HL-60 (cell line): Measurements from ENCODE around the gene GPX4.

ENCODE experiments used
- DNase-seq, 2 experiments: peaks; one replicate each; pipeline ENCODE4 v3.0.0-alpha.2; 2010 to 2020; ENCODE audit warnings: low read depth in 1 of 2, low spot score in 1 of 2
- H3K27ac ChIP-seq: fragments of 250-450 bp; sonication (Bioruptor Pico); replicated peaks from 2 replicates; pipeline ENCODE4 v1.5.1; 2020; ENCODE audit warnings: mild to moderate bottlenecking, moderate library complexity
- H3K27me3 ChIP-seq: fragments of 250-450 bp; sonication (Bioruptor Pico); 2 replicates; pipeline ENCODE4 v1.5.1; 2021; ENCODE audit warnings: mild to moderate bottlenecking, moderate library complexity; ENCODE audit not compliant: insufficient read depth, poor library complexity, severe bottlenecking
- H3K4me3 ChIP-seq: replicated peaks from 2 replicates; pipeline ENCODE4 v1.5.1; 2011; ENCODE audit warnings: mild to moderate bottlenecking, control low read depth, low read length; ENCODE audit not compliant: insufficient read depth
- CTCF ChIP-seq: IDR thresholded peaks from one replicate; pipeline ENCODE4 v1.5.1; 2011; ENCODE audit warnings: low read length, control low read depth, inconsistent platforms; ENCODE audit not compliant: insufficient read depth
- GABPA ChIP-seq: IDR thresholded peaks from 2 replicates; pipeline ENCODE4 v1.6.1; 2012; ENCODE audit warnings: low read depth
- POLR2AphosphoS5 ChIP-seq: IDR thresholded peaks from 2 replicates; pipeline ENCODE4 v1.6.1; 2012; ENCODE audit warnings: low read depth
- REST ChIP-seq: IDR thresholded peaks from 2 replicates; pipeline ENCODE4 v1.6.1; 2012; ENCODE audit warnings: low read depth; ENCODE audit not compliant: insufficient replicate concordance
- SPI1 ChIP-seq: IDR thresholded peaks from 2 replicates; pipeline ENCODE4 v1.6.1; 2012; ENCODE audit warnings: low read depth, mild to moderate bottlenecking, borderline replicate concordance

The GPX4 gene

GRCh38 chr19:1091544-1092175 is 12.1 kb upstream of the GPX4 start:
- Histone ChIP-seq H3K27ac (no peak overlapping the region), H3K27me3 (no peaks in the 10 kb centered on the region), H3K4me3 (no peak overlapping the region)
- DNase-seq: no peak
- no peak for TF ChIP-seq REST
- no peak for TF ChIP-seq POLR2AphosphoS5
- TF ChIP-seq SPI1: no peak
- no peak for TF ChIP-seq CTCF
- no peak for TF ChIP-seq GABPA

GRCh38 chr19:1093330-1093729 is 10.5 kb upstream of the GPX4 start:
- no peak for TF ChIP-seq CTCF
- no peak for TF ChIP-seq POLR2AphosphoS5
- no peak for TF ChIP-seq REST
- TF ChIP-seq SPI1: no peak
- no peak for TF ChIP-seq GABPA
- H3K27ac ChIP-seq: peak overlapping the region; percentile 72
- H3K4me3 ChIP-seq: no peak overlapping the region
- no peak for DNase-seq
- H3K27me3 ChIP-seq: no peaks in the 10 kb centered on the region

- peak overlapping the region; percentile 72 for H3K27ac ChIP-seq
- no peaks in the 10 kb centered on the region for H3K27me3 ChIP-seq
- DNase-seq: no peak
- H3K4me3 ChIP-seq: peak overlapping the region; percentile 85
- TF ChIP-seq CTCF: no peak
- TF ChIP-seq REST: no peak
- no peak for TF ChIP-seq SPI1
- no peak for TF ChIP-seq POLR2AphosphoS5
- no peak for TF ChIP-seq GABPA
These were observed 9.8 kb upstream of the GPX4 start for GRCh38 chr19:1093811-1094553.
